Natural killer cell treated with Interleukin-12 subunit alpha and Interleukin-12 subunit beta and Interleukin-15 and Interleukin-18, amount 100 ng/mL, for 72 hours (primary cell): ENCODE measurements around the gene STK39. TPM values are rescaled to one million over a fixed set of nuclear protein-coding genes. Genes with fewer than 3 reads are reported as not detected.

Experiments used
- ATAC-seq, 2 donors: fragments of 150-1000 bp; cut with Tn5 transposase in 1 of 2; sonication (Bioruptor Pico), chemical (Tn5 transposase) in 1 of 2; 2 replicates each; pipeline ENCODE4 v1.10.0; 2021
- DNase-seq: peaks from one replicate; pipeline ENCODE4 v3.0.0; 2022; ENCODE audit warnings: low spot score
- H3K27ac Mint-ChIP-seq, 2 donors: 1 replicate in 1 of 2; 2 replicates in 1 of 2; pipeline ENCODE4 v1.8.0; 2022; ENCODE audit warnings: mixed read lengths in 2 of 2, mild to moderate bottlenecking in 1 of 2, moderate library complexity in 1 of 2
- H3K27me3 Mint-ChIP-seq, 2 donors: 1 replicate in 1 of 2; 2 replicates in 1 of 2; pipeline ENCODE4 v1.8.0; 2022; ENCODE audit warnings: mixed read lengths in 2 of 2
- H3K36me3 Mint-ChIP-seq: one replicate; pipeline ENCODE4 v1.8.0; 2022; ENCODE audit warnings: mixed read lengths
- H3K4me1 Mint-ChIP-seq, 2 donors: 1 replicate in 1 of 2; 2 replicates in 1 of 2; pipeline ENCODE4 v1.8.0; 2022; ENCODE audit warnings: low read depth in 2 of 2, mixed read lengths in 2 of 2, mild to moderate bottlenecking in 1 of 2
- H3K4me3 Mint-ChIP-seq: one replicate; pipeline ENCODE4 v1.8.0; 2022; ENCODE audit warnings: mixed read lengths
- H3K9me3 Mint-ChIP-seq: 2 replicates; pipeline ENCODE4 v1.8.0; 2022; ENCODE audit warnings: mixed read lengths
- total RNA-seq, 2 donors: library from RNA; stranded (reverse); gene quantifications; one replicate each; pipeline ENCODE4 v1.2.3, GENCODE V29; 2022

The STK39 gene
- total RNA-seq, 2 donors from 2014 or later = 39.1 to 52.0 TPM

DNA sequence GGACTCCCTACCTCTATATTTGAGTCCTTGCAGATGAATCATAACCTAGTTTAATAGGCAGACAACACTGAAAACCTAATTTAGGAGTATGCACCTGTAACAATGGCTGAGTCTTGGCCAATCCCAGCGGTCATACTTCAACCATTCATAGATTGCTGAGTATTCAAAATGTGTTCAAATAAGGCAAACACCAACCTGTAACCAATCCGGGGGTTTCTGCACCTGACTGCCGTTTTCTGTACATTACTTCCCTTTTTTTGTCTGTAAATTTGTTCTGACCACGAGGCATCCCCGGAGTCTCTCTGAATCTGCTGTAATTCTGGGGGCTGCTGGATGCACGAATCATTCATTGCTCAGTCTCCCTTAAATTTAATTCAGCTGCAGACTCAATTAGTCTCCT lies 338.6 kb downstream of the STK39 start:
- Mint-ChIP-seq H3K4me1 (no peaks in the 10 kb centered on the region), H3K9me3 (peaks cover 2% of the 10 kb centered on the region), H3K27me3 (peaks cover 23 to 52% of the 10 kb centered on the region in 2 donors), H3K27ac (no peak overlapping the region), H3K4me3 (no peak overlapping the region), H3K36me3 (no peaks in the 10 kb centered on the region)
- ATAC-seq (no peak), DNase-seq (no peak)

- DNase-seq (no peak), ATAC-seq (no peak)
- no peak overlapping the region for H3K4me3 Mint-ChIP-seq
- H3K9me3 Mint-ChIP-seq = no peaks in the 10 kb centered on the region
- no peak overlapping the region for H3K27ac Mint-ChIP-seq
- H3K27me3 Mint-ChIP-seq = peaks cover 28 to 48% of the 10 kb centered on the region in 2 donors
- no peaks in the 10 kb centered on the region for H3K4me1 Mint-ChIP-seq
- no peaks in the 10 kb centered on the region for H3K36me3 Mint-ChIP-seq
Observed at GRCh38 chr2:167905668-167906067, 341.7 kb downstream of the STK39 start.

Other genes with a start within 250 kb of the STK39 start
- 10 to 100 TPM; 17.8 to 19.5 TPM for gene CERS6, start 208.7 kb upstream of the STK39 start, total RNA-seq